K562 (cell line): ENCODE results near the gene ABHD5. TPM values are rescaled to one million over a fixed set of nuclear protein-coding genes. Genes with fewer than 3 reads are reported as not detected.
A peak's percentile ranks its signal among the peaks of the same experiment; 100 is the strongest.

ENCODE experiments used
- ATAC-seq: fragments of 200-7000 bp; cut with Tn5 transposase; 3 replicates; pipeline ENCODE4 v1.9.1; 2020; ENCODE audit warnings: moderate library complexity
- BruUV-seq: library from RNA; stranded (reverse); fragments of 400-500 nt; replicated peaks from 2 replicates; lab custom pipeline; 2021; lab: Mats Ljungman, UMichigan
- CTCF ChIA-PET: fragments of 300-600 bp; formaldehyde crosslinking; extraction: SDS; loops from one replicate; lab custom pipeline; 2021; ENCODE audit warnings: low intra/inter-chr PET ratio; lab: Yijun Ruan, JAX
- POLR2A ChIA-PET: fragments of 300-600, 350-650 bp; sonication (Branson Sonifier 250); formaldehyde crosslinking; extraction: SDS; loops from one replicate; lab custom pipeline; 2021; ENCODE audit warnings: antibody characterized with exemption, inconsistent platforms; lab: Yijun Ruan, JAX
- DNase-seq, 4 experiments: peaks; one replicate each; pipeline versions ENCODE4 v3.0.0 to v3.0.0-alpha.2; 2011 to 2018; ENCODE audit warnings: low spot score in 3 of 4, mixed read lengths in 3 of 4; ENCODE audit errors: extremely low read depth in 1 of 4
- FAIRE-seq: peaks from 2 replicates; lab custom pipeline; 2011; peaks lifted over from hg19 to GRCh38; lab: Jason Lieb, UNC
- H2AFZ ChIP-seq: 2 replicates; pipeline ENCODE4 v1.6.0; 2011; ENCODE audit warnings: low read depth, low read length, control low read depth, inconsistent platforms
- H3K27ac ChIP-seq: fragments of 200-600 bp; 3 replicates; pipeline ENCODE4 v1.8.0; 2011; ENCODE audit warnings: low read depth, mild to moderate bottlenecking, control low read depth, inconsistent platforms, low read length, moderate library complexity, mixed read lengths; ENCODE audit errors: extremely low read depth
- H3K27me3 ChIP-seq, 2 experiments: fragments of 300-600 bp in 1 of 2; 2 replicates in 1 of 2; 3 replicates in 1 of 2; pipeline versions ENCODE4 v1.6.0 to v1.8.0; 2011; ENCODE audit warnings: inconsistent platforms in 2 of 2, low read length in 2 of 2, mild to moderate bottlenecking in 1 of 2, mixed read lengths in 1 of 2, moderate library complexity in 1 of 2; ENCODE audit not compliant: control insufficient read depth in 2 of 2, insufficient read depth in 2 of 2
- H3K36me3 ChIP-seq: fragments of 300-600 bp; 3 replicates; pipeline ENCODE4 v1.8.0; 2011; ENCODE audit warnings: mild to moderate bottlenecking, low read length, inconsistent platforms; ENCODE audit not compliant: control insufficient read depth, insufficient read depth
- H3K4me1 ChIP-seq, 2 experiments: fragments of 200-600 bp in 1 of 2; replicated peaks in 1 of 2; 2 replicates in 1 of 2; 3 replicates in 1 of 2; pipeline versions ENCODE4 v1.5.1 to v1.8.0; 2011; ENCODE audit warnings: inconsistent platforms in 2 of 2, low read length in 2 of 2, mild to moderate bottlenecking in 1 of 2, mixed read lengths in 1 of 2, moderate library complexity in 1 of 2; ENCODE audit not compliant: control insufficient read depth in 2 of 2, insufficient read depth in 2 of 2
- H3K4me2 ChIP-seq: 2 replicates; pipeline ENCODE4 v1.6.1; 2011; ENCODE audit warnings: low read length, control low read depth, inconsistent platforms, mixed read lengths; ENCODE audit not compliant: insufficient read depth
- H3K4me3 ChIP-seq: fragments of 200-600 bp; sonication (generic), shearing (Covaris generic); 2 replicates; pipeline ENCODE4 v1.5.1; 2016; ENCODE audit warnings: control low read depth, inconsistent platforms
- H3K79me2 ChIP-seq: fragments of 200-600 bp; 3 replicates; pipeline ENCODE4 v1.8.0; 2011; ENCODE audit warnings: low read length, inconsistent platforms; ENCODE audit not compliant: control insufficient read depth, insufficient read depth
- H3K9ac ChIP-seq, 2 experiments: 2 replicates each; pipeline versions ENCODE4 v1.6.0 to v1.6.1; 2011; ENCODE audit warnings: low read depth in 2 of 2, low read length in 2 of 2, control low read depth in 1 of 2, inconsistent platforms in 1 of 2, mild to moderate bottlenecking in 1 of 2, mixed read lengths in 1 of 2; ENCODE audit not compliant: insufficient read depth in 1 of 2
- H3K9me1 ChIP-seq: one replicate; pipeline ENCODE4 v1.6.0; 2011; ENCODE audit warnings: inconsistent platforms, mild to moderate bottlenecking, low read length, moderate library complexity; ENCODE audit not compliant: control insufficient read depth, insufficient read depth
- H3K9me3 ChIP-seq: replicated peaks from 2 replicates; pipeline ENCODE4 v1.5.1; 2011; ENCODE audit warnings: low read depth, low read length, inconsistent platforms; ENCODE audit not compliant: control insufficient read depth, insufficient read depth
- H4K20me1 ChIP-seq: replicated peaks from 2 replicates; pipeline ENCODE4 v1.6.1; 2011; ENCODE audit warnings: low read length, inconsistent platforms, mixed read lengths; ENCODE audit not compliant: control insufficient read depth, insufficient read depth
- ARID1B ChIP-seq: fragments of 450-650 bp; IDR thresholded peaks from 2 replicates; pipeline ENCODE4 v1.6.1; 2016; ENCODE audit warnings: antibody characterized with exemption, mild to moderate bottlenecking, inconsistent platforms
- ARID2 ChIP-seq: fragments of 450-650 bp; IDR thresholded peaks from 2 replicates; pipeline ENCODE4 v1.6.1; 2017; ENCODE audit warnings: antibody characterized with exemption, mild to moderate bottlenecking
- ARNT ChIP-seq, 2 experiments: fragments of 450-650 bp; IDR thresholded peaks; 2 replicates each; pipeline ENCODE4 v1.6.1; 2016; ENCODE audit warnings: mild to moderate bottlenecking in 1 of 2
- BRCA1 ChIP-seq, 2 experiments: fragments of 450-650 bp in 1 of 2; sonication (generic) in 1 of 2; formaldehyde crosslinking in 1 of 2; IDR thresholded peaks; 2 replicates each; pipeline versions ENCODE4 v1.5.0 to v1.6.1; 2017 to 2020; ENCODE audit warnings: mild to moderate bottlenecking in 1 of 2, missing genetic modification reagents in 1 of 2
- CBX3 ChIP-seq, 2 experiments: IDR thresholded peaks; 1 replicate in 1 of 2; 2 replicates in 1 of 2; pipeline ENCODE4 v1.6.1; 2012; ENCODE audit warnings: inconsistent platforms in 2 of 2, low read length in 2 of 2, borderline replicate concordance in 1 of 2, control low read depth in 1 of 2
- CREB1 ChIP-seq, 2 experiments: sonication (generic) in 1 of 2; formaldehyde crosslinking in 1 of 2; IDR thresholded peaks; 2 replicates each; pipeline versions ENCODE4 v1.6.1 to v1.8.0; 2012 to 2022; ENCODE audit warnings: inconsistent platforms in 1 of 2, mild to moderate bottlenecking in 1 of 2, missing genetic modification reagents in 1 of 2, moderate library complexity in 1 of 2
- CTBP1 ChIP-seq: fragments of 450-650 bp; IDR thresholded peaks from 2 replicates; pipeline ENCODE4 v1.6.1; 2016; ENCODE audit warnings: borderline replicate concordance
- CTCFL ChIP-seq: IDR thresholded peaks from 2 replicates; pipeline ENCODE4 v1.6.1; 2011; ENCODE audit warnings: borderline replicate concordance, low read depth, mild to moderate bottlenecking, moderate library complexity, low read length; ENCODE audit not compliant: insufficient read depth, poor library complexity, severe bottlenecking
- CXXC5 ChIP-seq: fragments of 250-450 bp; sonication (Bioruptor Pico); IDR thresholded peaks from 2 replicates; pipeline ENCODE4 v1.8.0; 2022; ENCODE audit warnings: inconsistent platforms, mild to moderate bottlenecking, moderate library complexity
- DLX4 ChIP-seq: fragments of 250-450 bp; sonication (Bioruptor Pico); IDR thresholded peaks from 2 replicates; pipeline ENCODE4 v1.6.1; 2021; ENCODE audit warnings: mild to moderate bottlenecking
- E2F8 ChIP-seq: fragments of 450-650 bp; IDR thresholded peaks from 2 replicates; pipeline ENCODE4 v1.7.1; 2018; ENCODE audit warnings: mild to moderate bottlenecking, low read depth; ENCODE audit not compliant: partially characterized antibody
- OTX1 ChIP-seq: fragments of 450-650 bp; formaldehyde crosslinking; IDR thresholded peaks from 2 replicates; pipeline ENCODE4 v1.4.0; 2022; ENCODE audit warnings: mild to moderate bottlenecking
- POLR2A ChIP-seq: fragments of 450-650 bp; conservative IDR thresholded peaks from 2 replicates; pipeline ENCODE4 v1.6.1; 2016
- POLR2AphosphoS2 ChIP-seq: IDR thresholded peaks from 2 replicates; pipeline ENCODE4 v1.6.1; 2012; ENCODE audit warnings: low read length, improper control_type of control experiment
- RUNX1 ChIP-seq: sonication (generic); IDR thresholded peaks from 2 replicates; pipeline ENCODE4 v1.6.1; 2016; ENCODE audit warnings: antibody characterized with exemption, low read depth
- ZKSCAN8 ChIP-seq: fragments of 200-800 bp; sonication (Bioruptor generic); IDR thresholded peaks from 2 replicates; pipeline ENCODE4 v1.6.1; 2016; ENCODE audit warnings: missing genetic modification characterization, missing compliant biosample characterization
- ZNF696 ChIP-seq: fragments of 250-450 bp; sonication (Bioruptor Pico); conservative IDR thresholded peaks from 2 replicates; pipeline ENCODE4 v1.4.0; 2020; ENCODE audit warnings: mild to moderate bottlenecking, moderate library complexity
- WGBS: fragments of 100-300 bp; shearing (Covaris generic); methylation state at CpG from one replicate; pipeline ENCODE4 v1.1.6; 2016; ENCODE audit warnings: low coverage, mixed read lengths; ENCODE audit not compliant: insufficient coverage; ENCODE audit errors: missing lambda C conversion rate; 5-methylcytosine and 5-hydroxymethylcytosine counted together
- in situ Hi-C: fragments of 300-500 bp; cut with MboI; formaldehyde crosslinking; loops from 4 replicates; pipeline ENCODE4 v1.15.0; 2018; ENCODE audit warnings: inconsistent platforms, mixed read lengths
- intact Hi-C: fragments of 100-400 bp; cut with micrococcal nuclease; formaldehyde crosslinking; loops from 2 replicates; pipeline ENCODE4 v1.14.2; 2022
- polyA plus RNA-seq, 8 experiments: library from polyadenylated mRNA; depleted of rRNA in 4 of 8; stranded (reverse) in 5 of 8; unstranded in 3 of 8; fragments of >200 nt; fragmentation: Nextera tagmentation in 2 of 8; fragmentation: Illumina TruSeq in 1 of 8; extraction: Ambion mirVana in 2 of 8; extraction: Trizol in 1 of 8; gene quantifications; 2 replicates each; pipeline versions ENCODE4 v1.2.1 to v1.2.3, GENCODE V29; 2011 to 2014; ENCODE audit warnings: inconsistent platforms in 1 of 8, missing spikeins in 1 of 8
- total RNA-seq, 7 experiments: library from RNA; depleted of rRNA in 6 of 7; stranded (reverse); fragments of >200 nt in 6 of 7; fragmentation: Illumina TruSeq in 2 of 7; extraction: Trizol in 2 of 7; gene quantifications; 2 replicates each; pipeline versions ENCODE4 v1.2.1 to v1.2.3, GENCODE V29; 2011 to 2021; ENCODE audit warnings: low replicate concordance in 1 of 7

Gene ABHD5
- total and polyA plus RNA-seq, 9 of the 15 experiments (the other 6 are each of a cell fraction or from before 2014, with no cell fraction given) = 27.8 to 61.7 (median 39.9) TPM

- ChIA-PET CTCF (no interaction called here), POLR2A (interaction anchor here (0.6 to 1.3 kb wide), 6 partner anchors 11 to 618 kb away, joined by 3 to 5 read pairs (median 3); no protein-coding TSS in a partner anchor)
- H3K9ac ChIP-seq = no peak overlapping the region
- no peak overlapping the region for H2AFZ ChIP-seq
- no peak for DNase-seq
- no peaks in the 10 kb centered on the region for H3K27me3 ChIP-seq
- H3K9me1 ChIP-seq = peaks cover 14% of the 10 kb centered on the region
- 0 out of 2 replicates have a peak, but pooled peaks cover 6% of the 10 kb centered on the region for H4K20me1 ChIP-seq
- no TSS peak for BruUV-seq
- 68% methylated on average over 6 of the region's 6 CpGs for WGBS
- in situ Hi-C loops = no loop called here
- no peak overlapping the region for H3K4me3 ChIP-seq
- H3K4me1 ChIP-seq = peaks cover 0 to 12% of the 10 kb centered on the region in 2 experiments; a peak in 3 of 5 replicates
- H3K79me2 ChIP-seq = no peaks in the 10 kb centered on the region
- intact Hi-C loops = no loop called here
- FAIRE-seq = no peak
- H3K9me3 ChIP-seq = no peaks in the 10 kb centered on the region
- ATAC-seq = no peak
- no peak overlapping the region for H3K4me2 ChIP-seq
- H3K36me3 ChIP-seq = peaks cover 68% of the 10 kb centered on the region
- H3K27ac ChIP-seq = no peak overlapping the region
- TF ChIP-seq ARID2 = no peak
- TF ChIP-seq BRCA1 (IDR thresholded peaks at IDR 0.05) = no peak
- TF ChIP-seq BRCA1 (CRISPR knock-in tag; IDR thresholded peaks at IDR 0.05) = no peak
- TF ChIP-seq ARNT (IDR thresholded peaks at IDR 0.05) = no peak
- TF ChIP-seq OTX1 = 0 out of 2 replicates have a peak, but pooled peaks have one; percentile 20
- no peak for TF ChIP-seq CTBP1
- TF ChIP-seq E2F8 = no peak
- TF ChIP-seq RUNX1 = no peak
- no peak for TF ChIP-seq CTCFL
- 0 out of 2 replicates have a peak, but pooled peaks have one; percentile 25 for TF ChIP-seq POLR2A
- TF ChIP-seq CREB1 (IDR thresholded peaks at IDR 0.05) = no peak
- no peak for TF ChIP-seq CREB1 (CRISPR knock-in tag; IDR thresholded peaks at IDR 0.05)
- no peak for TF ChIP-seq ZNF696 (CRISPR knock-in tag)
- TF ChIP-seq CBX3 (IDR thresholded peaks at IDR 0.05; ENCODE audit: borderline replicate concordance in 1 of 2, low read length in 2 of 2) = no peak
- TF ChIP-seq DLX4 (CRISPR knock-in tag) = no peak
- no peak for TF ChIP-seq ZKSCAN8 (CRISPR knock-in tag)
- TF ChIP-seq POLR2AphosphoS2 = peak; percentile 78; the same call in 1 of the 2 replicates
- no peak for TF ChIP-seq CXXC5
- TF ChIP-seq ARID1B = no peak
Measured at GRCh38 chr3:43732747-43733425, 42.1 kb downstream of the ABHD5 start.
